Measurements from ENCODE around the gene ASB1.

The ASB1 gene

GRCh38 chr2:238456449-238456848 is 29.7 kb downstream of the ASB1 start:
- no peaks in the 10 kb centered on the region for H3K9me3 ChIP-seq (ENCODE audit: control insufficient read depth, insufficient read depth, low read length)
- no peaks in the 10 kb centered on the region for H3K36me3 ChIP-seq (ENCODE audit: control insufficient read depth, insufficient read depth, low read length)
- no peak overlapping the region for H3K4me3 ChIP-seq (ENCODE audit: low read depth, low read length)
- H3K4me1 ChIP-seq (ENCODE audit: control insufficient read depth, insufficient read depth, low read length) = no peaks in the 10 kb centered on the region
- H3K9ac ChIP-seq (ENCODE audit: low read depth, low read length) = no peak overlapping the region
- no peaks in the 10 kb centered on the region for H3K27me3 ChIP-seq (ENCODE audit: control insufficient read depth, insufficient read depth, low read length)

GRCh38 chr2:238456970-238457926 is 30.5 kb downstream of the ASB1 start:
- no peak overlapping the region for H3K4me3 ChIP-seq (ENCODE audit: low read depth, low read length)
- no peaks in the 10 kb centered on the region for H3K27me3 ChIP-seq (ENCODE audit: control insufficient read depth, insufficient read depth, low read length)
- no peaks in the 10 kb centered on the region for H3K9me3 ChIP-seq (ENCODE audit: control insufficient read depth, insufficient read depth, low read length)
- no peak overlapping the region for H3K9ac ChIP-seq (ENCODE audit: low read depth, low read length)
- H3K36me3 ChIP-seq (ENCODE audit: control insufficient read depth, insufficient read depth, low read length) = no peaks in the 10 kb centered on the region
- H3K4me1 ChIP-seq (ENCODE audit: control insufficient read depth, insufficient read depth, low read length) = no peaks in the 10 kb centered on the region

GRCh38 chr2:238457927-238458324 is 31.2 kb downstream of the ASB1 start:
- Histone ChIP-seq H3K4me1 (ENCODE audit: control insufficient read depth, insufficient read depth, low read length) (no peaks in the 10 kb centered on the region), H3K27me3 (ENCODE audit: control insufficient read depth, insufficient read depth, low read length) (no peaks in the 10 kb centered on the region)

GRCh38 chr2:238458651-238459050 is 31.9 kb downstream of the ASB1 start:
- Histone ChIP-seq H3K9ac (ENCODE audit: low read depth, low read length) (no peak overlapping the region), H3K9me3 (ENCODE audit: control insufficient read depth, insufficient read depth, low read length) (no peaks in the 10 kb centered on the region)

More at GRCh38 chr2:238457927-238458324, 31.2 kb downstream of the ASB1 start:
- H3K9me3 ChIP-seq (ENCODE audit: control insufficient read depth, insufficient read depth, low read length) = no peaks in the 10 kb centered on the region
- H3K4me3 ChIP-seq (ENCODE audit: low read depth, low read length) = no peak overlapping the region
- H3K9ac ChIP-seq (ENCODE audit: low read depth, low read length) = no peak overlapping the region
- no peaks in the 10 kb centered on the region for H3K36me3 ChIP-seq (ENCODE audit: control insufficient read depth, insufficient read depth, low read length)

GRCh38 chr2:238459081-238459629 is 32.4 kb downstream of the ASB1 start:
- no peak overlapping the region for H3K4me3 ChIP-seq (ENCODE audit: low read depth, low read length)
- no peaks in the 10 kb centered on the region for H3K27me3 ChIP-seq (ENCODE audit: control insufficient read depth, insufficient read depth, low read length)
- H3K36me3 ChIP-seq (ENCODE audit: control insufficient read depth, insufficient read depth, low read length) = no peaks in the 10 kb centered on the region
- H3K9me3 ChIP-seq (ENCODE audit: control insufficient read depth, insufficient read depth, low read length) = no peaks in the 10 kb centered on the region
- no peaks in the 10 kb centered on the region for H3K4me1 ChIP-seq (ENCODE audit: control insufficient read depth, insufficient read depth, low read length)
- H3K9ac ChIP-seq (ENCODE audit: low read depth, low read length) = no peak overlapping the region

More at GRCh38 chr2:238458651-238459050, 31.9 kb downstream of the ASB1 start:
- Histone ChIP-seq H3K4me3 (ENCODE audit: low read depth, low read length) (no peak overlapping the region), H3K36me3 (ENCODE audit: control insufficient read depth, insufficient read depth, low read length) (no peaks in the 10 kb centered on the region), H3K4me1 (ENCODE audit: control insufficient read depth, insufficient read depth, low read length) (no peaks in the 10 kb centered on the region), H3K27me3 (ENCODE audit: control insufficient read depth, insufficient read depth, low read length) (no peaks in the 10 kb centered on the region)

GRCh38 chr2:238461051-238461450 is 34.3 kb downstream of the ASB1 start:
- H3K9me3 ChIP-seq (ENCODE audit: control insufficient read depth, insufficient read depth, low read length) = no peaks in the 10 kb centered on the region
- no peaks in the 10 kb centered on the region for H3K27me3 ChIP-seq (ENCODE audit: control insufficient read depth, insufficient read depth, low read length)
- H3K9ac ChIP-seq (ENCODE audit: low read depth, low read length) = no peak overlapping the region
- no peak overlapping the region for H3K4me3 ChIP-seq (ENCODE audit: low read depth, low read length)
- H3K36me3 ChIP-seq (ENCODE audit: control insufficient read depth, insufficient read depth, low read length) = no peaks in the 10 kb centered on the region
- H3K4me1 ChIP-seq (ENCODE audit: control insufficient read depth, insufficient read depth, low read length) = no peaks in the 10 kb centered on the region

GRCh38 chr2:238461491-238461890 is 34.8 kb downstream of the ASB1 start:
- no peaks in the 10 kb centered on the region for H3K4me1 ChIP-seq (ENCODE audit: control insufficient read depth, insufficient read depth, low read length)
- H3K4me3 ChIP-seq (ENCODE audit: low read depth, low read length) = no peak overlapping the region
- no peaks in the 10 kb centered on the region for H3K27me3 ChIP-seq (ENCODE audit: control insufficient read depth, insufficient read depth, low read length)
- H3K36me3 ChIP-seq (ENCODE audit: control insufficient read depth, insufficient read depth, low read length) = no peaks in the 10 kb centered on the region
- no peaks in the 10 kb centered on the region for H3K9me3 ChIP-seq (ENCODE audit: control insufficient read depth, insufficient read depth, low read length)
- no peak overlapping the region for H3K9ac ChIP-seq (ENCODE audit: low read depth, low read length)

- Histone ChIP-seq H3K4me1 (ENCODE audit: control insufficient read depth, insufficient read depth, low read length) (no peaks in the 10 kb centered on the region), H3K4me3 (ENCODE audit: low read depth, low read length) (no peak overlapping the region), H3K9ac (ENCODE audit: low read depth, low read length) (no peak overlapping the region), H3K27me3 (ENCODE audit: control insufficient read depth, insufficient read depth, low read length) (no peaks in the 10 kb centered on the region), H3K9me3 (ENCODE audit: control insufficient read depth, insufficient read depth, low read length) (no peaks in the 10 kb centered on the region), H3K36me3 (ENCODE audit: control insufficient read depth, insufficient read depth, low read length) (no peaks in the 10 kb centered on the region)
These were observed 35.2 kb downstream of the ASB1 start for GRCh38 chr2:238461916-238462315.

GRCh38 chr2:238462782-238463396 is 36.2 kb downstream of the ASB1 start:
- H3K4me3 ChIP-seq (ENCODE audit: low read depth, low read length) = no peak overlapping the region
- H3K27me3 ChIP-seq (ENCODE audit: control insufficient read depth, insufficient read depth, low read length) = no peaks in the 10 kb centered on the region
- no peak overlapping the region for H3K9ac ChIP-seq (ENCODE audit: low read depth, low read length)
- H3K36me3 ChIP-seq (ENCODE audit: control insufficient read depth, insufficient read depth, low read length) = no peaks in the 10 kb centered on the region
- no peaks in the 10 kb centered on the region for H3K9me3 ChIP-seq (ENCODE audit: control insufficient read depth, insufficient read depth, low read length)
- H3K4me1 ChIP-seq (ENCODE audit: control insufficient read depth, insufficient read depth, low read length) = no peaks in the 10 kb centered on the region

GRCh38 chr2:238464389-238464788 is 37.7 kb downstream of the ASB1 start:
- H3K27me3 ChIP-seq (ENCODE audit: control insufficient read depth, insufficient read depth, low read length) = no peaks in the 10 kb centered on the region
- H3K9me3 ChIP-seq (ENCODE audit: control insufficient read depth, insufficient read depth, low read length) = no peaks in the 10 kb centered on the region
- H3K4me1 ChIP-seq (ENCODE audit: control insufficient read depth, insufficient read depth, low read length) = no peaks in the 10 kb centered on the region
- H3K4me3 ChIP-seq (ENCODE audit: low read depth, low read length) = no peak overlapping the region
- H3K9ac ChIP-seq (ENCODE audit: low read depth, low read length) = no peak overlapping the region
- H3K36me3 ChIP-seq (ENCODE audit: control insufficient read depth, insufficient read depth, low read length) = no peaks in the 10 kb centered on the region

- no peak overlapping the region for H3K4me3 ChIP-seq (ENCODE audit: low read depth, low read length)
- no peak overlapping the region for H3K9ac ChIP-seq (ENCODE audit: low read depth, low read length)
- H3K4me1 ChIP-seq (ENCODE audit: control insufficient read depth, insufficient read depth, low read length) = no peaks in the 10 kb centered on the region
- H3K27me3 ChIP-seq (ENCODE audit: control insufficient read depth, insufficient read depth, low read length) = no peaks in the 10 kb centered on the region
- no peaks in the 10 kb centered on the region for H3K9me3 ChIP-seq (ENCODE audit: control insufficient read depth, insufficient read depth, low read length)
- no peaks in the 10 kb centered on the region for H3K36me3 ChIP-seq (ENCODE audit: control insufficient read depth, insufficient read depth, low read length)
These were observed 38.9 kb downstream of the ASB1 start for GRCh38 chr2:238465487-238466242.

Data from iPS-15b (cell line).